Breast epithelium (tissue), 3 donors: Measurements from ENCODE around the gene KRTAP4-7.

Experiments used
- POLR2A ChIP-seq: fragments of 450-650 bp; IDR thresholded peaks from one replicate; pipeline ENCODE4 v1.6.1; 2016; ENCODE audit warnings: antibody characterized with exemption, mild to moderate bottlenecking, moderate library complexity
- TF ChIP-seq, protein P1 (sequence below), 3 donors: fragments of 450-650 bp; IDR thresholded peaks; one replicate each; pipeline ENCODE4 v1.5.1; 2016 to 2017; ENCODE audit warnings: antibody characterized with exemption in 3 of 3, mild to moderate bottlenecking in 3 of 3, moderate library complexity in 3 of 3

DNA sequence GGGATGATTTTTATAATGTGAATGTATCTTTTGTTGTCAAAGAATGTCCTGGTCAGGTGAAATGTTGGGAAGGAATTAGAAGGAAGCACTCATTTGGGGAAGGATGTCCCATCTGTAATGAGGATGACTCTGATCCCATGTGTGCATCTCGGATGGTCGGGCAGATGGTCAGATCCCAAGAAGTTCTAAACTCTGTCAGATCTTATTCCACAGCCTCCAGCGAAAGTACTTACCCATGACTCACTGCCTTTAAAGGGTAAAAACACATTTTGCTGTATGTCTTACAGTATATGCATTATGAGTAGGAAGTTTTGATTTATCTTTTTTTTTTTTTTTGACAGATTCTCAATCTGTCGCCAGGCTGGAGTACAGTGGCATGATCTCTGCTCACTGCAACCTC is 34.8 kb downstream of the KRTAP4-7 start:
- TF ChIP-seq, protein P1, sequence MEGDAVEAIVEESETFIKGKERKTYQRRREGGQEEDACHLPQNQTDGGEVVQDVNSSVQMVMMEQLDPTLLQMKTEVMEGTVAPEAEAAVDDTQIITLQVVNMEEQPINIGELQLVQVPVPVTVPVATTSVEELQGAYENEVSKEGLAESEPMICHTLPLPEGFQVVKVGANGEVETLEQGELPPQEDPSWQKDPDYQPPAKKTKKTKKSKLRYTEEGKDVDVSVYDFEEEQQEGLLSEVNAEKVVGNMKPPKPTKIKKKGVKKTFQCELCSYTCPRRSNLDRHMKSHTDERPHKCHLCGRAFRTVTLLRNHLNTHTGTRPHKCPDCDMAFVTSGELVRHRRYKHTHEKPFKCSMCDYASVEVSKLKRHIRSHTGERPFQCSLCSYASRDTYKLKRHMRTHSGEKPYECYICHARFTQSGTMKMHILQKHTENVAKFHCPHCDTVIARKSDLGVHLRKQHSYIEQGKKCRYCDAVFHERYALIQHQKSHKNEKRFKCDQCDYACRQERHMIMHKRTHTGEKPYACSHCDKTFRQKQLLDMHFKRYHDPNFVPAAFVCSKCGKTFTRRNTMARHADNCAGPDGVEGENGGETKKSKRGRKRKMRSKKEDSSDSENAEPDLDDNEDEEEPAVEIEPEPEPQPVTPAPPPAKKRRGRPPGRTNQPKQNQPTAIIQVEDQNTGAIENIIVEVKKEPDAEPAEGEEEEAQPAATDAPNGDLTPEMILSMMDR (IDR thresholded peaks at IDR 0.05): no peak
- no peak for TF ChIP-seq POLR2A
